ENCODE measurements around the gene DHRS9. TPM values are rescaled to one million over a fixed set of nuclear protein-coding genes. Genes with fewer than 3 reads are reported as not detected.

Gene DHRS9
- total and polyA plus RNA-seq, 9 of the 15 experiments (the other 6 are each of a cell fraction or from before 2014, with no cell fraction given) = 0.27 to 1.7 (median 0.69) TPM

DNA sequence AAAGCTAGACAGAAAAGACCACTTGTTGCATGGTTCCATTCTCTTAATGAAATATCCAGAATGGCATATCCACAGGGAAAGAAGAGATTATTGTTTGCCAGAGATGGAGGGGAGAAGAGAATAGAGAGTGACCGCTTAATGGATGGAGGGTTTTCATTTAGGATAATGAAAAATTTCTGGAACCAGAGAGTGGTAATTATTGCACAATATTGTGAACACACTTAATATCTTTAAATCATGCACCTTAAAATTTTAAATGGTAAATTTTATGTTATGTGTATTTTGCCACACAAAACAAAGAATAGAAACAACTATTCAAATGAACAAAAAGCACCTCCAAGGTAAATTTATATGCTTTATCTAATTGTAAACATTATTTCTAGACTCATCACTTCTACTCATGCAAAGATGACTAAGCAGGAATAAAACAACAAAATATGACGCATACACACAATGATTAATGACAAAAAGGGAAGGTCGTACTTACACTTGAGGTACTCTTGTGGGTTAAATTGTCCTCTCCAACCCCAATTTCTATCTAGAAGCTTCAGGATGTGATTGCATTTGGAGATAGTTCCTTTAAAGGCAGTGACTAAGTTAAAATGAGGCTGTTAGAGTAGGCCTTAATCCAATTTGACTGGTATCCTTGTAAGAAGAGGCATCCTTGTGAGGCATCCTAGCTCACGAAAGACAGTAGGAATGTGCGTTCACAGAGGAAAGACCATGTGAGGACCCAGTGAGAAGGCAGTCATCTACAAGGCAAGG lies 18.7 kb upstream of the DHRS9 start (continued):
- 0 out of 2 replicates have a peak, but pooled peaks have one; percentile 7 for TF ChIP-seq DMBX1 (CRISPR knock-in tag; IDR thresholded peaks at IDR 0.05; ENCODE audit: borderline replicate concordance)
- TF ChIP-seq, protein P1, sequence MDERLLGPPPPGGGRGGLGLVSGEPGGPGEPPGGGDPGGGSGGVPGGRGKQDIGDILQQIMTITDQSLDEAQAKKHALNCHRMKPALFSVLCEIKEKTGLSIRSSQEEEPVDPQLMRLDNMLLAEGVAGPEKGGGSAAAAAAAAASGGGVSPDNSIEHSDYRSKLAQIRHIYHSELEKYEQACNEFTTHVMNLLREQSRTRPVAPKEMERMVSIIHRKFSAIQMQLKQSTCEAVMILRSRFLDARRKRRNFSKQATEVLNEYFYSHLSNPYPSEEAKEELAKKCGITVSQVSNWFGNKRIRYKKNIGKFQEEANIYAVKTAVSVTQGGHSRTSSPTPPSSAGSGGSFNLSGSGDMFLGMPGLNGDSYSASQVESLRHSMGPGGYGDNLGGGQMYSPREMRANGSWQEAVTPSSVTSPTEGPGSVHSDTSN (CRISPR knock-in tag; IDR thresholded peaks at IDR 0.05; ENCODE audit: low read depth) = peak; percentile 81
- TF ChIP-seq, protein P1 (tag; conservative IDR thresholded peaks at IDR 0.05; ENCODE audit: low read depth) = peak; percentile 98
- TF ChIP-seq ATF7 (IDR thresholded peaks at IDR 0.05) = peak; percentile 86
- TF ChIP-seq, protein P2, sequence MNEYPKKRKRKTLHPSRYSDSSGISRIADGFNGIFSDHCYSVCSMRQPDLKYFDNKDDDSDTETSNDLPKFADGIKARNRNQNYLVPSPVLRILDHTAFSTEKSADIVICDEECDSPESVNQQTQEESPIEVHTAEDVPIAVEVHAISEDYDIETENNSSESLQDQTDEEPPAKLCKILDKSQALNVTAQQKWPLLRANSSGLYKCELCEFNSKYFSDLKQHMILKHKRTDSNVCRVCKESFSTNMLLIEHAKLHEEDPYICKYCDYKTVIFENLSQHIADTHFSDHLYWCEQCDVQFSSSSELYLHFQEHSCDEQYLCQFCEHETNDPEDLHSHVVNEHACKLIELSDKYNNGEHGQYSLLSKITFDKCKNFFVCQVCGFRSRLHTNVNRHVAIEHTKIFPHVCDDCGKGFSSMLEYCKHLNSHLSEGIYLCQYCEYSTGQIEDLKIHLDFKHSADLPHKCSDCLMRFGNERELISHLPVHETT (CRISPR knock-in tag; conservative IDR thresholded peaks at IDR 0.05 in 1 of 2, IDR thresholded peaks at IDR 0.05 in 1 of 2) = peak in 1 of 2 experiments; percentile 61; a peak in 1 of 4 replicates
- TF ChIP-seq, protein P3, sequence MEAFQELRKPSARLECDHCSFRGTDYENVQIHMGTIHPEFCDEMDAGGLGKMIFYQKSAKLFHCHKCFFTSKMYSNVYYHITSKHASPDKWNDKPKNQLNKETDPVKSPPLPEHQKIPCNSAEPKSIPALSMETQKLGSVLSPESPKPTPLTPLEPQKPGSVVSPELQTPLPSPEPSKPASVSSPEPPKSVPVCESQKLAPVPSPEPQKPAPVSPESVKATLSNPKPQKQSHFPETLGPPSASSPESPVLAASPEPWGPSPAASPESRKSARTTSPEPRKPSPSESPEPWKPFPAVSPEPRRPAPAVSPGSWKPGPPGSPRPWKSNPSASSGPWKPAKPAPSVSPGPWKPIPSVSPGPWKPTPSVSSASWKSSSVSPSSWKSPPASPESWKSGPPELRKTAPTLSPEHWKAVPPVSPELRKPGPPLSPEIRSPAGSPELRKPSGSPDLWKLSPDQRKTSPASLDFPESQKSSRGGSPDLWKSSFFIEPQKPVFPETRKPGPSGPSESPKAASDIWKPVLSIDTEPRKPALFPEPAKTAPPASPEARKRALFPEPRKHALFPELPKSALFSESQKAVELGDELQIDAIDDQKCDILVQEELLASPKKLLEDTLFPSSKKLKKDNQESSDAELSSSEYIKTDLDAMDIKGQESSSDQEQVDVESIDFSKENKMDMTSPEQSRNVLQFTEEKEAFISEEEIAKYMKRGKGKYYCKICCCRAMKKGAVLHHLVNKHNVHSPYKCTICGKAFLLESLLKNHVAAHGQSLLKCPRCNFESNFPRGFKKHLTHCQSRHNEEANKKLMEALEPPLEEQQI (IDR thresholded peaks at IDR 0.05) = peak; percentile 93
- peak; percentile 55 for TF ChIP-seq CEBPG (CRISPR knock-in tag; IDR thresholded peaks at IDR 0.05)
- TF ChIP-seq CEBPG (tag; conservative IDR thresholded peaks at IDR 0.05 in 1 of 2, IDR thresholded peaks at IDR 0.05 in 1 of 2) = peak; percentile 92 to 98
- TF ChIP-seq, protein P4, sequence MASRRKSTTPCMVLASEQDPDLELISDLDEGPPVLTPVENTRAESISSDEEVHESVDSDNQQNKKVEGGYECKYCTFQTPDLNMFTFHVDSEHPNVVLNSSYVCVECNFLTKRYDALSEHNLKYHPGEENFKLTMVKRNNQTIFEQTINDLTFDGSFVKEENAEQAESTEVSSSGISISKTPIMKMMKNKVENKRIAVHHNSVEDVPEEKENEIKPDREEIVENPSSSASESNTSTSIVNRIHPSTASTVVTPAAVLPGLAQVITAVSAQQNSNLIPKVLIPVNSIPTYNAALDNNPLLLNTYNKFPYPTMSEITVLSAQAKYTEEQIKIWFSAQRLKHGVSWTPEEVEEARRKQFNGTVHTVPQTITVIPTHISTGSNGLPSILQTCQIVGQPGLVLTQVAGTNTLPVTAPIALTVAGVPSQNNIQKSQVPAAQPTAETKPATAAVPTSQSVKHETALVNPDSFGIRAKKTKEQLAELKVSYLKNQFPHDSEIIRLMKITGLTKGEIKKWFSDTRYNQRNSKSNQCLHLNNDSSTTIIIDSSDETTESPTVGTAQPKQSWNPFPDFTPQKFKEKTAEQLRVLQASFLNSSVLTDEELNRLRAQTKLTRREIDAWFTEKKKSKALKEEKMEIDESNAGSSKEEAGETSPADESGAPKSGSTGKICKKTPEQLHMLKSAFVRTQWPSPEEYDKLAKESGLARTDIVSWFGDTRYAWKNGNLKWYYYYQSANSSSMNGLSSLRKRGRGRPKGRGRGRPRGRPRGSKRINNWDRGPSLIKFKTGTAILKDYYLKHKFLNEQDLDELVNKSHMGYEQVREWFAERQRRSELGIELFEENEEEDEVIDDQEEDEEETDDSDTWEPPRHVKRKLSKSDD (conservative IDR thresholded peaks at IDR 0.05; ENCODE audit: low read length) = no peak
- TF ChIP-seq EGR1 (conservative IDR thresholded peaks at IDR 0.05) = 0 out of 2 replicates have a peak, but pooled peaks have one; percentile 5
- TF ChIP-seq, protein P5, sequence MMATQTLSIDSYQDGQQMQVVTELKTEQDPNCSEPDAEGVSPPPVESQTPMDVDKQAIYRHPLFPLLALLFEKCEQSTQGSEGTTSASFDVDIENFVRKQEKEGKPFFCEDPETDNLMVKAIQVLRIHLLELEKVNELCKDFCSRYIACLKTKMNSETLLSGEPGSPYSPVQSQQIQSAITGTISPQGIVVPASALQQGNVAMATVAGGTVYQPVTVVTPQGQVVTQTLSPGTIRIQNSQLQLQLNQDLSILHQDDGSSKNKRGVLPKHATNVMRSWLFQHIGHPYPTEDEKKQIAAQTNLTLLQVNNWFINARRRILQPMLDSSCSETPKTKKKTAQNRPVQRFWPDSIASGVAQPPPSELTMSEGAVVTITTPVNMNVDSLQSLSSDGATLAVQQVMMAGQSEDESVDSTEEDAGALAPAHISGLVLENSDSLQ (IDR thresholded peaks at IDR 0.05) = peak; percentile 96
- TF ChIP-seq STAT5A (IDR thresholded peaks at IDR 0.05; ENCODE audit: borderline replicate concordance, low read length) = peak; percentile 68
- peak; percentile 91 for TF ChIP-seq MAFK (IDR thresholded peaks at IDR 0.05; ENCODE audit: low read length)
- peak; percentile 93 for TF ChIP-seq CBFA2T3 (IDR thresholded peaks at IDR 0.05)
